ENCODE results near the gene NAA15.
"Not testable (repeated sequence)": the region's sequence is repeated elsewhere in the genome, so short reads cannot be mapped to it uniquely, and the experiment has no call there.

NAA15 gene

GRCh38 chr4:139450586-139450985 lies 149.3 kb downstream of the NAA15 start:
- no peak for DNase-seq (ENCODE audit: low read depth)

GRCh38 chr4:139451997-139452396 lies 150.7 kb downstream of the NAA15 start:
- DNase-seq (ENCODE audit: low read depth) = no peak

- DNase-seq (ENCODE audit: low read depth) = no peak
These were observed 151.7 kb downstream of the NAA15 start for GRCh38 chr4:139453041-139453370.

- peak; percentile 95 for DNase-seq (ENCODE audit: low read depth)
These were observed 152.2 kb downstream of the NAA15 start for GRCh38 chr4:139453371-139454110.

- DNase-seq (ENCODE audit: low read depth) = no peak
These were observed 153.1 kb downstream of the NAA15 start, which contains the start of gene RAB33B for GRCh38 chr4:139454111-139455045. Gene RAB33B, plus strand, starts transcription at chr4:139454121. Its CDS starts 75 bp downstream, at chr4:139454196.

- no peak for DNase-seq (ENCODE audit: low read depth)
These were observed 153.8 kb downstream of the NAA15 start for GRCh38 chr4:139455126-139455538.

- no peak for DNase-seq (ENCODE audit: low read depth)
These were observed 156.0 kb downstream of the NAA15 start for GRCh38 chr4:139457318-139457717.

- no peak for DNase-seq (ENCODE audit: low read depth)
These were observed 157.2 kb downstream of the NAA15 start for GRCh38 chr4:139458543-139458942.

GRCh38 chr4:139458999-139459398 lies 157.7 kb downstream of the NAA15 start:
- no peak for DNase-seq (ENCODE audit: low read depth)

GRCh38 chr4:139460565-139460964 lies 159.3 kb downstream of the NAA15 start:
- no peak for DNase-seq (ENCODE audit: low read depth)

GRCh38 chr4:139461022-139461628 lies 159.8 kb downstream of the NAA15 start:
- no peak for DNase-seq (ENCODE audit: low read depth)

- not testable (repeated sequence) for DNase-seq (ENCODE audit: low read depth)
These were observed 163.2 kb downstream of the NAA15 start for GRCh38 chr4:139464512-139464911.

- no peak for DNase-seq (ENCODE audit: low read depth)
These were observed 164.6 kb downstream of the NAA15 start for GRCh38 chr4:139465922-139466321.

- DNase-seq (ENCODE audit: low read depth) = not testable (repeated sequence)
These were observed 167.5 kb downstream of the NAA15 start for GRCh38 chr4:139468756-139469155.

- no peak for DNase-seq (ENCODE audit: low read depth)
These were observed 167.9 kb downstream of the NAA15 start for GRCh38 chr4:139469216-139469615.
